B cell (primary cell): ENCODE measurements around the gene ASIC4.

Source experiments
- EZH2 ChIP-seq: IDR thresholded peaks from 2 replicates; pipeline ENCODE4 v1.6.1; 2012; ENCODE audit warnings: borderline replicate concordance, low read depth, mild to moderate bottlenecking, moderate library complexity, low read length; ENCODE audit not compliant: insufficient read depth, poor library complexity, severe bottlenecking
- TF ChIP-seq, protein P1 (sequence below): fragments of 200-600 bp; IDR thresholded peaks from one replicate; pipeline ENCODE4 v1.8.0; 2022; ENCODE audit warnings: antibody characterized with exemption, mild to moderate bottlenecking

DNA sequence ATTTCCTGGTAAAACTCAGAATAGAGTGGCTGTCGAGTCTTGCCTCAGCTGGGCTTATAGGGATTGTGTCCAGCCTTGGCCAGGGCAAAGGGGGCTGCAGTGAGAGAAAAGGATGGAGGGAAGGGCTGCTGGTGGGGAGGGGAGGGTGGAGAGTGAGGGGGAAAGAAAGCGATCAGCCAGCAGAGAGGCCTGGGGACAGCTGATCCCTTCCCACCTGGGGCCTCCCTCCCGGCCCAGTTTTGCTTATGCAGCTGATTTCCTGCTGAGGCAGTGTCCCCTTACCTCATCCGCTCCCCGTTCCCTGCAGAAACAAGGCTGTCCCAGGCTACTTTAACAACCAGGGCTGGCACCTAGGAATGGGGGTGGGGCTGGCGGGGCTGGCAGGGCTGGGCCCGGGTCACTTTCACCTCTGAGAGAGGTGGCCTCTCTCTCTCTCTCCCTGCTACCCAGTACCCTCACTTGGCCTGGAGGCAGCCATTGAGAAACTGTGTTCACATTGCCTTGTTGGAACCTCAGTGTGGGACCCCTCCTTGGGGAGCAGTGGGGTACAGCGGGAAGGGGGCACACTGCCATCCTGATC lies 27.8 kb upstream of the ASIC4 start:
- TF ChIP-seq, protein P1, sequence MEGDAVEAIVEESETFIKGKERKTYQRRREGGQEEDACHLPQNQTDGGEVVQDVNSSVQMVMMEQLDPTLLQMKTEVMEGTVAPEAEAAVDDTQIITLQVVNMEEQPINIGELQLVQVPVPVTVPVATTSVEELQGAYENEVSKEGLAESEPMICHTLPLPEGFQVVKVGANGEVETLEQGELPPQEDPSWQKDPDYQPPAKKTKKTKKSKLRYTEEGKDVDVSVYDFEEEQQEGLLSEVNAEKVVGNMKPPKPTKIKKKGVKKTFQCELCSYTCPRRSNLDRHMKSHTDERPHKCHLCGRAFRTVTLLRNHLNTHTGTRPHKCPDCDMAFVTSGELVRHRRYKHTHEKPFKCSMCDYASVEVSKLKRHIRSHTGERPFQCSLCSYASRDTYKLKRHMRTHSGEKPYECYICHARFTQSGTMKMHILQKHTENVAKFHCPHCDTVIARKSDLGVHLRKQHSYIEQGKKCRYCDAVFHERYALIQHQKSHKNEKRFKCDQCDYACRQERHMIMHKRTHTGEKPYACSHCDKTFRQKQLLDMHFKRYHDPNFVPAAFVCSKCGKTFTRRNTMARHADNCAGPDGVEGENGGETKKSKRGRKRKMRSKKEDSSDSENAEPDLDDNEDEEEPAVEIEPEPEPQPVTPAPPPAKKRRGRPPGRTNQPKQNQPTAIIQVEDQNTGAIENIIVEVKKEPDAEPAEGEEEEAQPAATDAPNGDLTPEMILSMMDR = no peak
- no peak for TF ChIP-seq EZH2
